ENCODE measurements around the gene FRS3. TPM values are rescaled to one million over a fixed set of nuclear protein-coding genes. Genes with fewer than 3 reads are reported as not detected.
"Not testable (repeated sequence)": the region's sequence is repeated elsewhere in the genome, so short reads cannot be mapped to it uniquely, and the experiment has no call there.

The FRS3 gene
- total RNA-seq, 2 experiments from 2014 or later = 5.6 to 8.7 TPM

DNA sequence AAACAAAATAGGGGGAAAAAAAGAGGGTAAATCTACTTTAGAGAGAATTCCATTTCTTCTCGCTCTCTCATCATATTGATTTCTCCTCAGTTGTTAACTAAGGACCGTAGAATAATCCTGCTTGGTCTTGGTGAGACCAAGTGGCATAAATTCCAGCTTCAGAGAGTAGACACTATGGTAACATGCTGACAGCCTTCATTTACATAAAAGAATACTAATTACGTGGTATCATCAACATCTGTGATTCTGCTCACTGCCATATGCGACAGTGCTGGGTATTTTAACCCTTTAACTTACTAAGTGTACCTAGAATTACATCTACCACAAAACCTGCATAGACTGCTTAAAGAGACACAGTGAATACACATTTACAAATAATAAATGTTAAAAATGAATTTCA is 34.9 kb upstream of the FRS3 start:
- TF ChIP-seq, protein P1, sequence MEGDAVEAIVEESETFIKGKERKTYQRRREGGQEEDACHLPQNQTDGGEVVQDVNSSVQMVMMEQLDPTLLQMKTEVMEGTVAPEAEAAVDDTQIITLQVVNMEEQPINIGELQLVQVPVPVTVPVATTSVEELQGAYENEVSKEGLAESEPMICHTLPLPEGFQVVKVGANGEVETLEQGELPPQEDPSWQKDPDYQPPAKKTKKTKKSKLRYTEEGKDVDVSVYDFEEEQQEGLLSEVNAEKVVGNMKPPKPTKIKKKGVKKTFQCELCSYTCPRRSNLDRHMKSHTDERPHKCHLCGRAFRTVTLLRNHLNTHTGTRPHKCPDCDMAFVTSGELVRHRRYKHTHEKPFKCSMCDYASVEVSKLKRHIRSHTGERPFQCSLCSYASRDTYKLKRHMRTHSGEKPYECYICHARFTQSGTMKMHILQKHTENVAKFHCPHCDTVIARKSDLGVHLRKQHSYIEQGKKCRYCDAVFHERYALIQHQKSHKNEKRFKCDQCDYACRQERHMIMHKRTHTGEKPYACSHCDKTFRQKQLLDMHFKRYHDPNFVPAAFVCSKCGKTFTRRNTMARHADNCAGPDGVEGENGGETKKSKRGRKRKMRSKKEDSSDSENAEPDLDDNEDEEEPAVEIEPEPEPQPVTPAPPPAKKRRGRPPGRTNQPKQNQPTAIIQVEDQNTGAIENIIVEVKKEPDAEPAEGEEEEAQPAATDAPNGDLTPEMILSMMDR (conservative IDR thresholded peaks at IDR 0.05; ENCODE audit: low read length) = no peak
- no peak for TF ChIP-seq EZH2phosphoT487 (IDR thresholded peaks at IDR 0.05; ENCODE audit: borderline replicate concordance, low read depth, low read length)
- Histone ChIP-seq H3K4me2 (ENCODE audit: low read length) (no peak overlapping the region), H3K9me2 (ENCODE audit: insufficient read depth, low read length) (no peaks in the 10 kb centered on the region), H2AFZ (ENCODE audit: low read length) (no peak overlapping the region), H4K20me1 (ENCODE audit: insufficient read depth, low read length) (no peaks in the 10 kb centered on the region), H3K36me3 (ENCODE audit: insufficient read depth, low read length) (no peaks in the 10 kb centered on the region; the same call in 1 of the 2 replicates), H3K4me1 (ENCODE audit: insufficient read depth, low read length, poor library complexity, severe bottlenecking) (peaks cover 6% of the 10 kb centered on the region), H3K9me3 (ENCODE audit: low read length) (no peaks in the 10 kb centered on the region), H3K79me2 (ENCODE audit: insufficient read depth, low read depth, low read length) (no peaks in the 10 kb centered on the region), H3K4me3 (ENCODE audit: low read depth, low read length, poor library complexity, severe bottlenecking) (no peak overlapping the region), H3K27ac (ENCODE audit: low read depth, low read length, poor library complexity, severe bottlenecking) (no peak overlapping the region)
- ChIA-PET CTCF (ENCODE audit: unreplicated experiment) (no interaction called here), POLR2A (no interaction called here)
- DNase-seq (ENCODE audit: low spot score) = no peak
- intact Hi-C loops (cut with micrococcal nuclease; ENCODE audit: unreplicated experiment) = no loop called here
- BruUV-seq (replicated peaks) = no TSS peak

DNA sequence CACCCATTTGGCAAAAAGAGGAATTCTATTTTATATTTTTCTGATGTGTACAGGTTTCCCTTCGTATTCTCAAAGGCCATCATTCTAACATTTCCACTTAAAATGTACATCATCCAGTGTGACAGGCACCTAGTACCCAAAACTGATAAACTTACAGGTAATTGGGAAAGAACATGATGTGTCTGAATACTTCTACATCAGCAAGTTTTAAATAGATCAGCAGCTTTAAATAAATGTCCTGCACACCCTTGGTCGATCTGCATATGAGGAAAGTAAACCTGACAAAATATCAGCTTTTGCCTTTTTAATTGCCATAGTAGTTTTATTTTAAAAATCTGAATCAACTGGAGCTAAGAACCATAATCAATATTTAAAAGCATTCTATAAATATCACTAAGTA is 34.3 kb upstream of the FRS3 start:
- CTCF ChIA-PET (ENCODE audit: unreplicated experiment) = no interaction called here
- POLR2A ChIA-PET = no interaction called here
- H3K9me2 ChIP-seq (ENCODE audit: insufficient read depth, low read length) = no peaks in the 10 kb centered on the region
- no peaks in the 10 kb centered on the region for H3K9me3 ChIP-seq (ENCODE audit: low read length)
- no peak overlapping the region for H3K27ac ChIP-seq (ENCODE audit: low read depth, low read length, poor library complexity, severe bottlenecking)
- H4K20me1 ChIP-seq (ENCODE audit: insufficient read depth, low read length) = no peaks in the 10 kb centered on the region
- TF ChIP-seq, protein P1 (conservative IDR thresholded peaks at IDR 0.05; ENCODE audit: low read length) = no peak
- TF ChIP-seq EZH2phosphoT487 (IDR thresholded peaks at IDR 0.05; ENCODE audit: borderline replicate concordance, low read depth, low read length) = no peak
- H3K36me3 ChIP-seq (ENCODE audit: insufficient read depth, low read length) = no peaks in the 10 kb centered on the region; the same call in 1 of the 2 replicates
- no TSS peak for BruUV-seq (replicated peaks)
- intact Hi-C loops (cut with micrococcal nuclease; ENCODE audit: unreplicated experiment) = no loop called here
- no peaks in the 10 kb centered on the region for H3K79me2 ChIP-seq (ENCODE audit: insufficient read depth, low read depth, low read length)
- H2AFZ ChIP-seq (ENCODE audit: low read length) = no peak overlapping the region
- peaks cover 6% of the 10 kb centered on the region for H3K4me1 ChIP-seq (ENCODE audit: insufficient read depth, low read length, poor library complexity, severe bottlenecking)
- DNase-seq (ENCODE audit: low spot score) = no peak
- no peak overlapping the region for H3K4me2 ChIP-seq (ENCODE audit: low read length)
- no peak overlapping the region for H3K4me3 ChIP-seq (ENCODE audit: low read depth, low read length, poor library complexity, severe bottlenecking)

DNA sequence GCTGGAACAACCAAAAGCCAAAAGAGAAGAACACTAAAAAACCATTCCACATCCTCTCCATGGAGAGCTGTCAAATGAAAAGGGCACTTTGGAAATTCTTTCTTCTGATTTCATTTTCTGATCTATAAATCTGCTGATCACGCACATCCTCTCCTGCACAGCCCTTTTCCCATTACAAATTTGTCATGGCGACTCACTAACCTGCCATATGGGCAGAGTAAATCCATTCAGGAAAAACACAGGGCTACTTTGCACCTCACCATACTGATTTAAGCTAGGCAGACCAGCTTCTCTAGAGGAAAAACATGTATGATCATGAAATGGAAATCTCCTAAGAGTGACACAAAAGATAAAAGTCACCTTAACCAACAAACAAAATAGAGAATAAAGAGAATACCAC is 33.8 kb upstream of the FRS3 start:
- Histone ChIP-seq H3K27ac (ENCODE audit: low read depth, low read length, poor library complexity, severe bottlenecking) (no peak overlapping the region), H3K4me3 (ENCODE audit: low read depth, low read length, poor library complexity, severe bottlenecking) (no peak overlapping the region), H4K20me1 (ENCODE audit: insufficient read depth, low read length) (no peaks in the 10 kb centered on the region), H3K9me2 (ENCODE audit: insufficient read depth, low read length) (no peaks in the 10 kb centered on the region), H3K36me3 (ENCODE audit: insufficient read depth, low read length) (no peaks in the 10 kb centered on the region; the same call in 1 of the 2 replicates), H3K9me3 (ENCODE audit: low read length) (no peaks in the 10 kb centered on the region), H3K4me2 (ENCODE audit: low read length) (no peak overlapping the region), H3K4me1 (ENCODE audit: insufficient read depth, low read length, poor library complexity, severe bottlenecking) (peaks cover 6% of the 10 kb centered on the region), H3K79me2 (ENCODE audit: insufficient read depth, low read depth, low read length) (no peaks in the 10 kb centered on the region), H2AFZ (ENCODE audit: low read length) (no peak overlapping the region)
- no TSS peak for BruUV-seq (replicated peaks)
- ChIA-PET POLR2A (no interaction called here), CTCF (ENCODE audit: unreplicated experiment) (no interaction called here)
- DNase-seq (ENCODE audit: low spot score) = no peak
- TF ChIP-seq, protein P1 (conservative IDR thresholded peaks at IDR 0.05; ENCODE audit: low read length) = no peak
- TF ChIP-seq EZH2phosphoT487 (IDR thresholded peaks at IDR 0.05; ENCODE audit: borderline replicate concordance, low read depth, low read length) = no peak
- intact Hi-C loops (cut with micrococcal nuclease; ENCODE audit: unreplicated experiment) = no loop called here

DNA sequence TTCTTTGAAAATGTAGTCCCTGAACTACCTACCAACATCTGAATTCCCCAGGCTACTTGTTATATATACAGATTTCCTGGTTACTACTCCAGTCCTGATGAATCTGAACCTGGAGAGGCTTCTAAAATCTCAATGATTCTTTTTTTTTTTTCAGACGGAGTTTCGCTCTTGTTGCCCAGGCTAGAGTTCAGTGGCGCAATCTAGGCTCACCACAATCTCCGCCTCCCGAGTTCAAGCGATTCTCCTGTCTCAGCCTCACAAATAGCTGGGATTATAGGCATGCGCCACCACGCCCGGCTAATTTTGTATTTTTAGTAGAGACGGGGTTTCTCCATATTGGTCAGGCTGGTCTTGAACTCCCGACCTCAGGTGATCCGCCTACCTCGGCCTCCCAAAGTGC is 32.2 kb upstream of the FRS3 start:
- POLR2A ChIA-PET = interaction anchor here (0.6 kb wide), 1 partner anchor 61 kb away, joined by 4 read pairs; no protein-coding TSS in a partner anchor
- BruUV-seq (replicated peaks); H3K9me3 ChIP-seq (ENCODE audit: low read length); H3K4me1 ChIP-seq (ENCODE audit: insufficient read depth, low read length, poor library complexity, severe bottlenecking); H4K20me1 ChIP-seq (ENCODE audit: insufficient read depth, low read length); H3K9me2 ChIP-seq (ENCODE audit: insufficient read depth, low read length); H3K4me3 ChIP-seq (ENCODE audit: low read depth, low read length, poor library complexity, severe bottlenecking); H2AFZ ChIP-seq (ENCODE audit: low read length); H3K36me3 ChIP-seq (ENCODE audit: insufficient read depth, low read length); intact Hi-C loops (cut with micrococcal nuclease; ENCODE audit: unreplicated experiment); H3K27ac ChIP-seq (ENCODE audit: low read depth, low read length, poor library complexity, severe bottlenecking); CTCF ChIA-PET (ENCODE audit: unreplicated experiment); DNase-seq (ENCODE audit: low spot score); H3K79me2 ChIP-seq (ENCODE audit: insufficient read depth, low read depth, low read length); H3K4me2 ChIP-seq (ENCODE audit: low read length): not testable (repeated sequence)
